Right lobe of liver (tissue), 6 donors: ENCODE data around the gene VPS4B. TPM values are rescaled to one million over a fixed set of nuclear protein-coding genes. Genes with fewer than 3 reads are reported as not detected.

Experiments
- ATAC-seq, 4 donors: fragments of 200-7000 bp; cut with Tn5 transposase; one replicate each; pipeline ENCODE4 v1.9.1; 2020; ENCODE audit warnings: mild to moderate bottlenecking in 4 of 4, moderate library complexity in 4 of 4
- DNase-seq, 3 donors: peaks; one replicate each; pipeline ENCODE4 v3.0.0-alpha.2; 2020
- H3K27ac ChIP-seq, 3 donors: fragments of 200-600 bp; one replicate each; pipeline ENCODE4 v1.8.0; 2022
- H3K27me3 ChIP-seq, 2 donors: fragments of 200-600 bp; one replicate each; pipeline ENCODE4 v1.8.0; 2022
- H3K36me3 ChIP-seq, 4 donors: fragments of 200-600 bp; sonication (generic) in 1 of 4; one replicate each; pipeline versions ENCODE4 v1.5.1 to v1.8.0; 2017 to 2022; ENCODE audit warnings: control low read depth in 1 of 4
- H3K4me1 ChIP-seq, 4 donors: fragments of 200-600 bp; sonication (generic) in 1 of 4; one replicate each; pipeline versions ENCODE4 v1.5.1 to v1.8.0; 2017 to 2022; ENCODE audit warnings: control low read depth in 1 of 4
- H3K4me3 ChIP-seq, 3 donors: fragments of 200-600 bp; one replicate each; pipeline ENCODE4 v1.8.0; 2022
- H3K9me3 ChIP-seq, 4 donors: fragments of 200-600 bp; sonication (generic) in 1 of 4; one replicate each; pipeline versions ENCODE4 v1.5.1 to v1.8.0; 2017 to 2022; ENCODE audit warnings: control low read depth in 1 of 4
- CTCF ChIP-seq, 4 donors: fragments of 200-600 bp in 3 of 4; fragments of 450-650 bp in 1 of 4; IDR thresholded peaks; one replicate each; pipeline versions ENCODE4 v1.5.1 to v1.8.0; 2016 to 2022; ENCODE audit warnings: antibody characterized with exemption in 4 of 4, mild to moderate bottlenecking in 2 of 4
- POLR2A ChIP-seq: fragments of 450-650 bp; IDR thresholded peaks from one replicate; pipeline ENCODE4 v1.6.1; 2017; ENCODE audit warnings: antibody characterized with exemption, mild to moderate bottlenecking
- WGBS: methylation state at CpG from one replicate; pipeline ENCODE4 v1.1.6; 2018; ENCODE audit warnings: low coverage, low lambda C conversion rate; ENCODE audit not compliant: insufficient coverage; ENCODE audit errors: missing lambda C conversion rate; 5-methylcytosine and 5-hydroxymethylcytosine counted together
- intact Hi-C, 2 donors: fragments of 100-400 bp; cut with DNase I; formaldehyde crosslinking; loops; one replicate each; pipeline versions ENCODE4 v1.11.2 to v1.14.1; 2022
- total RNA-seq, 6 experiments: library from RNA; depleted of rRNA in 2 of 6; stranded (reverse); fragments of >200 nt in 2 of 6; fragmentation: NEBNext Ultra II Directional in 3 of 6; extraction: Animal tissue kit (Norgen Biotek cat#: 25700) in 3 of 6; gene quantifications; one replicate each; pipeline versions ENCODE4 v1.1.0 to v1.2.4, GENCODE V29; 2016 to 2023
- donor health status: DM: no; HTN: yes; CAD: no.
- donor health status: DM: no; HTN: no; CAD: no.
- donor health status: DM: no; HTN: no; CAD: no.
- donor health status: DM: no; HTN: yes; CAD: no.
- donor health status: DM: no; HTN: yes; CAD: no.

The VPS4B gene
- total RNA-seq, 6 experiments from 2014 or later = 18.3 to 30.4 (median 22.3) TPM

GRCh38 chr18:63439334-63439733 lies 17.1 kb upstream of the VPS4B start:
- H3K36me3 ChIP-seq = no peaks in the 10 kb centered on the region
- no peaks in the 10 kb centered on the region for H3K4me1 ChIP-seq
- 0% methylated on average over 6 of the region's 6 CpGs for WGBS
- intact Hi-C loops = loop anchor here in 1 of 2 donors (10.0 kb wide), 1 partner anchor 95 kb away; no protein-coding TSS in a partner anchor
- ATAC-seq (peak; percentile 88 to 95 (median 90)), DNase-seq (no peak)
- no peak overlapping the region for H3K27ac ChIP-seq
- TF ChIP-seq POLR2A (no peak), CTCF (IDR thresholded peaks at IDR 0.05) (peak; percentile 68 to 89 (median 79))
- no peak overlapping the region for H3K4me3 ChIP-seq
- no peaks in the 10 kb centered on the region for H3K27me3 ChIP-seq
- H3K9me3 ChIP-seq = no peaks in the 10 kb centered on the region

GRCh38 chr18:63438181-63438580 lies 15.9 kb upstream of the VPS4B start:
- Histone ChIP-seq H3K4me1 (no peaks in the 10 kb centered on the region), H3K27ac (no peak overlapping the region), H3K36me3 (no peaks in the 10 kb centered on the region), H3K27me3 (no peaks in the 10 kb centered on the region), H3K4me3 (no peak overlapping the region), H3K9me3 (no peaks in the 10 kb centered on the region)
- WGBS = 51% methylated on average over 2 of the region's 2 CpGs
- ATAC-seq (no peak), DNase-seq (no peak)
- intact Hi-C loops = loop anchor here in 1 of 2 donors (10.0 kb wide), 1 partner anchor 93 kb away; no protein-coding TSS in a partner anchor
- TF ChIP-seq POLR2A (no peak), CTCF (IDR thresholded peaks at IDR 0.05) (no peak)

GRCh38 chr18:63433334-63433866 lies 11.1 kb upstream of the VPS4B start:
- ATAC-seq = no peak
- no peak for DNase-seq
- no peaks in the 10 kb centered on the region for H3K27me3 ChIP-seq
- no peak overlapping the region for H3K4me3 ChIP-seq
- intact Hi-C loops = loop anchor here in 1 of 2 donors (10.0 kb wide), 1 partner anchor 89 kb away; no protein-coding TSS in a partner anchor
- H3K9me3 ChIP-seq = no peaks in the 10 kb centered on the region
- H3K36me3 ChIP-seq = no peaks in the 10 kb centered on the region
- 47% methylated on average over 4 of the region's 4 CpGs for WGBS
- no peak overlapping the region for H3K27ac ChIP-seq
- H3K4me1 ChIP-seq = no peaks in the 10 kb centered on the region
- no peak for TF ChIP-seq CTCF (IDR thresholded peaks at IDR 0.05)
- no peak for TF ChIP-seq POLR2A

- Histone ChIP-seq H3K27me3 (no peaks in the 10 kb centered on the region), H3K36me3 (no peaks in the 10 kb centered on the region), H3K4me3 (no peak overlapping the region), H3K27ac (no peak overlapping the region), H3K4me1 (no peaks in the 10 kb centered on the region), H3K9me3 (no peaks in the 10 kb centered on the region)
- ATAC-seq = no peak
- intact Hi-C loops = loop anchor here in 1 of 2 donors (10.0 kb wide), 1 partner anchor 86 kb away; no protein-coding TSS in a partner anchor
- no peak for DNase-seq
- WGBS = 40% methylated on average over 1 of the region's 1 CpG
- TF ChIP-seq CTCF (IDR thresholded peaks at IDR 0.05) = no peak
- TF ChIP-seq POLR2A = no peak
These were observed 8.9 kb upstream of the VPS4B start for GRCh38 chr18:63431180-63431579.
